Fibroblast of villous mesenchyme (primary cell): ENCODE results near the gene MPEG1. TPM values are rescaled to one million over a fixed set of nuclear protein-coding genes. Genes with fewer than 3 reads are reported as not detected.
A peak's percentile ranks its signal among the peaks of the same experiment; 100 is the strongest.

Experiments used
- DNase-seq: peaks from one replicate; pipeline ENCODE4 v3.0.0-alpha.2; 2010; ENCODE audit warnings: low read depth
- H3K4me3 ChIP-seq: 2 replicates; pipeline ENCODE4 v1.5.1; 2011; ENCODE audit warnings: low read depth, mild to moderate bottlenecking, low read length
- CTCF ChIP-seq: IDR thresholded peaks from 2 replicates; pipeline ENCODE4 v1.5.1; 2012; ENCODE audit warnings: low read depth, mild to moderate bottlenecking, low read length; ENCODE audit not compliant: insufficient read depth
- total RNA-seq: library from RNA; depleted of rRNA; stranded (reverse); fragments of >200 nt; gene quantifications from 2 replicates; pipeline ENCODE4 v1.2.3, GENCODE V29; 2012

The MPEG1 gene
- total RNA-seq, 1 donor: not detected

- DNase-seq: peak; percentile 70
- H3K4me3 ChIP-seq: no peak overlapping the region
- peak; percentile 73 for TF ChIP-seq CTCF
Observed at GRCh38 chr11:59207988-59208451, 4.7 kb downstream of the MPEG1 start.

GRCh38 chr11:59206635-59207034, 6.1 kb downstream of the MPEG1 start:
- DNase-seq: peak; percentile 31
- peak; percentile 64 for TF ChIP-seq CTCF
- no peak overlapping the region for H3K4me3 ChIP-seq

- H3K4me3 ChIP-seq: no peak overlapping the region
- TF ChIP-seq CTCF: no peak
- no peak for DNase-seq
Observed at GRCh38 chr11:59205648-59206047, 7.1 kb downstream of the MPEG1 start.

GRCh38 chr11:59204746-59205145, 8.0 kb downstream of the MPEG1 start:
- no peak for DNase-seq
- H3K4me3 ChIP-seq: no peak overlapping the region
- TF ChIP-seq CTCF: no peak

GRCh38 chr11:59201353-59201752, 11.4 kb downstream of the MPEG1 start:
- peak; percentile 25 for TF ChIP-seq CTCF
- H3K4me3 ChIP-seq: no peak overlapping the region
- DNase-seq: no peak

GRCh38 chr11:59200423-59200746, 12.3 kb downstream of the MPEG1 start:
- no peak for TF ChIP-seq CTCF
- no peak overlapping the region for H3K4me3 ChIP-seq
- no peak for DNase-seq

- TF ChIP-seq CTCF: no peak
- no peak for DNase-seq
- H3K4me3 ChIP-seq: no peak overlapping the region
Observed at GRCh38 chr11:59199546-59200422, 12.9 kb downstream of the MPEG1 start.
